ENCODE results near the gene CD19.
"Not testable (repeated sequence)": the region's sequence is repeated elsewhere in the genome, so short reads cannot be mapped to it uniquely, and the experiment has no call there.

CD19 gene

GRCh38 chr16:28931801-28932225, at the start of gene CD19:
TSS of gene CD19 (plus strand) at chr16:28931971. CDS start at chr16:28932001, 30 bp downstream.
- no peak for DNase-seq

GRCh38 chr16:28882551-28883160, 49.1 kb upstream of the CD19 start:
- no peak for DNase-seq

- no peak for DNase-seq
Measured at GRCh38 chr16:28883221-28883996, 48.4 kb upstream of the CD19 start.

GRCh38 chr16:28884045-28884444, 47.7 kb upstream of the CD19 start:
- DNase-seq: no peak

GRCh38 chr16:28886945-28887344, 44.8 kb upstream of the CD19 start:
- no peak for DNase-seq

GRCh38 chr16:28890355-28890754, 41.4 kb upstream of the CD19 start:
- not testable (repeated sequence) for DNase-seq

- no peak for DNase-seq
Measured at GRCh38 chr16:28891964-28892890, 39.5 kb upstream of the CD19 start.

GRCh38 chr16:28893291-28893690, 38.5 kb upstream of the CD19 start:
- DNase-seq: no peak

GRCh38 chr16:28895609-28896008, 36.2 kb upstream of the CD19 start:
- no peak for DNase-seq

- no peak for DNase-seq
Measured at GRCh38 chr16:28897826-28898225, 33.9 kb upstream of the CD19 start.

GRCh38 chr16:28898266-28898665, 33.5 kb upstream of the CD19 start:
- no peak for DNase-seq

- no peak for DNase-seq
Measured at GRCh38 chr16:28898942-28899341, 32.8 kb upstream of the CD19 start.

- no peak for DNase-seq
Measured at GRCh38 chr16:28899882-28900590, 31.7 kb upstream of the CD19 start.

- DNase-seq: no peak
Measured at GRCh38 chr16:28900601-28901000, 31.2 kb upstream of the CD19 start.

GRCh38 chr16:28901862-28902261, 29.9 kb upstream of the CD19 start:
- no peak for DNase-seq

- no peak for DNase-seq
Measured at GRCh38 chr16:28902909-28903308, 28.9 kb upstream of the CD19 start.

GRCh38 chr16:28903344-28904042, 28.3 kb upstream of the CD19 start:
- no peak for DNase-seq

GRCh38 chr16:28904363-28904762, 27.4 kb upstream of the CD19 start:
- no peak for DNase-seq

- DNase-seq: no peak
Measured at GRCh38 chr16:28904828-28905227, 26.9 kb upstream of the CD19 start.

- DNase-seq: no peak
Measured at GRCh38 chr16:28905229-28905754, 26.5 kb upstream of the CD19 start.

- DNase-seq: no peak
Measured at GRCh38 chr16:28905800-28906372, 25.9 kb upstream of the CD19 start.
